ENCODE data around the gene ZNF536. TPM values are rescaled to one million over a fixed set of nuclear protein-coding genes. Genes with fewer than 3 reads are reported as not detected.

ZNF536 gene
- total and polyA plus RNA-seq, 2 donors (not counting 3 experiments of a cell fraction or from before 2014, with no cell fraction given) = not detected

DNA sequence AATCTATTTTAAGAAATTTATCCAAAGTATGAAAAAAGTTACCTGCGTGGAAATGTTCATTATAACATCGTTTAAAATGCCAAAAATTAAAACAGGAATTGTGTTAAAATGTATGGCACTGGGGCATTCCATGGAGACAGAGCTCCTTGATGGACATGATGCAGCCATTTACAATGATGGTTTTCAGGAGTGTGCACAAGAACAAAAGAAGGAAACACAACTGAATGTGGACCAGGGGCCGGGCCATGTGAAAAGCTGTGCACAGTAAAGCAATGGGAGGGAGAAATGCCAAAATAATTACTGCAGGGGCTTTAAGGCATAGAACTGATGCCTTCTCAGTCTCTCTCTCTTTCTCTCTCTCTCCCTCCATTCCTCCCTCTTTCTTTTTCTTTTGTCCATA is 115.0 kb downstream of the ZNF536 start:
- FAIRE-seq (no peak), DNase-seq (ENCODE audit: low read depth, low spot score) (no peak)
- CTCF ChIA-PET = no interaction called here
- Histone ChIP-seq H3K9me1 (replicated peaks; ENCODE audit: control insufficient read depth, extremely low read depth, insufficient read depth, low read length) (no peaks in the 10 kb centered on the region), H3K27me3 (ENCODE audit: control insufficient read depth in 2 of 2, insufficient read depth in 2 of 2, low read length in 2 of 2) (no peaks in the 10 kb centered on the region), H3K79me2 (ENCODE audit: control insufficient read depth, insufficient read depth, low read length) (no peaks in the 10 kb centered on the region), H3K4me1 (ENCODE audit: control insufficient read depth, extremely low read depth, insufficient read depth, low read length) (no peaks in the 10 kb centered on the region), H3K4me2 (ENCODE audit: insufficient read depth, low read length) (no peak overlapping the region), H3K36me3 (ENCODE audit: control insufficient read depth in 2 of 2, extremely low read depth in 1 of 2, insufficient read depth in 2 of 2, low read length in 2 of 2) (no peaks in the 10 kb centered on the region), H4K20me1 (replicated peaks; ENCODE audit: control insufficient read depth, extremely low read depth, insufficient read depth, low read length) (no peaks in the 10 kb centered on the region), H3K4me3 (replicated peaks in 1 of 3; ENCODE audit: insufficient read depth in 1 of 3, low read depth in 1 of 3, low read length in 3 of 3) (no peak overlapping the region), H3K27ac (ENCODE audit: insufficient read depth, low read depth, low read length) (no peak overlapping the region), H3K9me3 (replicated peaks; ENCODE audit: control insufficient read depth, insufficient read depth, low read length) (peaks cover 2% of the 10 kb centered on the region), H2AFZ (ENCODE audit: low read depth, low read length) (no peak overlapping the region), H3K9ac (replicated peaks; ENCODE audit: extremely low read depth, insufficient read depth, low read length) (no peak overlapping the region)
- TF ChIP-seq EZH2 (IDR thresholded peaks at IDR 0.05; ENCODE audit: borderline replicate concordance, low read depth, low read length, severe bottlenecking) (no peak), POLR2A (IDR thresholded peaks at IDR 0.05; ENCODE audit: low read depth, low read length) (no peak), POLR2AphosphoS5 (IDR thresholded peaks at IDR 0.05; ENCODE audit: insufficient read depth, low read depth, low read length) (no peak), MYC (IDR thresholded peaks at IDR 0.05; ENCODE audit: low read depth, low read length) (no peak), FOS (IDR thresholded peaks at IDR 0.05; ENCODE audit: borderline replicate concordance, insufficient read depth, low read length) (no peak), JUN (IDR thresholded peaks at IDR 0.05; ENCODE audit: borderline replicate concordance, insufficient read depth, insufficient read length, low read depth) (no peak), GATA2 (IDR thresholded peaks at IDR 0.05; ENCODE audit: insufficient read depth, insufficient read length, low read depth, low read length) (no peak)
- TF ChIP-seq, protein P1, sequence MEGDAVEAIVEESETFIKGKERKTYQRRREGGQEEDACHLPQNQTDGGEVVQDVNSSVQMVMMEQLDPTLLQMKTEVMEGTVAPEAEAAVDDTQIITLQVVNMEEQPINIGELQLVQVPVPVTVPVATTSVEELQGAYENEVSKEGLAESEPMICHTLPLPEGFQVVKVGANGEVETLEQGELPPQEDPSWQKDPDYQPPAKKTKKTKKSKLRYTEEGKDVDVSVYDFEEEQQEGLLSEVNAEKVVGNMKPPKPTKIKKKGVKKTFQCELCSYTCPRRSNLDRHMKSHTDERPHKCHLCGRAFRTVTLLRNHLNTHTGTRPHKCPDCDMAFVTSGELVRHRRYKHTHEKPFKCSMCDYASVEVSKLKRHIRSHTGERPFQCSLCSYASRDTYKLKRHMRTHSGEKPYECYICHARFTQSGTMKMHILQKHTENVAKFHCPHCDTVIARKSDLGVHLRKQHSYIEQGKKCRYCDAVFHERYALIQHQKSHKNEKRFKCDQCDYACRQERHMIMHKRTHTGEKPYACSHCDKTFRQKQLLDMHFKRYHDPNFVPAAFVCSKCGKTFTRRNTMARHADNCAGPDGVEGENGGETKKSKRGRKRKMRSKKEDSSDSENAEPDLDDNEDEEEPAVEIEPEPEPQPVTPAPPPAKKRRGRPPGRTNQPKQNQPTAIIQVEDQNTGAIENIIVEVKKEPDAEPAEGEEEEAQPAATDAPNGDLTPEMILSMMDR (IDR thresholded peaks at IDR 0.05; ENCODE audit: extremely low read depth in 1 of 2, insufficient read depth in 1 of 2, low read depth in 1 of 2, low read length in 2 of 2) = no peak
- TF ChIP-seq, protein P2, sequence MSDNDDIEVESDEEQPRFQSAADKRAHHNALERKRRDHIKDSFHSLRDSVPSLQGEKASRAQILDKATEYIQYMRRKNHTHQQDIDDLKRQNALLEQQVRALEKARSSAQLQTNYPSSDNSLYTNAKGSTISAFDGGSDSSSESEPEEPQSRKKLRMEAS (IDR thresholded peaks at IDR 0.05; ENCODE audit: insufficient read depth, insufficient read length) = no peak
- dilution Hi-C loops (cut with MboI; ENCODE audit: extremely low pct_ligation_motif_present, low sequenced_read_pairs) (no loop called here), intact Hi-C loops (cut with micrococcal nuclease) (no loop called here)
- no TSS peak for BruUV-seq (replicated peaks)
- POLR2A ChIA-PET = no interaction called here
